WERI-Rb-1 (cell line): ENCODE data around the gene VAV3.

Experiments used
- DNase-seq: peaks from one replicate; pipeline ENCODE4 v3.0.0-alpha.2; 2020
- H3K27ac ChIP-seq: fragments of 250-450 bp; sonication (Bioruptor Pico); 2 replicates; pipeline ENCODE4 v1.5.1; 2020; ENCODE audit warnings: mild to moderate bottlenecking, moderate library complexity
- H3K27me3 ChIP-seq: fragments of 250-450 bp; sonication (Bioruptor Pico); 2 replicates; pipeline ENCODE4 v1.5.1; 2021; ENCODE audit warnings: mild to moderate bottlenecking, low read depth, moderate library complexity; ENCODE audit not compliant: insufficient read depth, severe bottlenecking
- H3K36me3 ChIP-seq: fragments of 250-450 bp; sonication (Bioruptor Pico); 2 replicates; pipeline ENCODE4 v1.5.1; 2020; ENCODE audit warnings: mild to moderate bottlenecking, moderate library complexity
- H3K4me3 ChIP-seq: 2 replicates; pipeline ENCODE4 v1.5.1; 2011; ENCODE audit warnings: low read depth, mild to moderate bottlenecking, control low read depth, low read length
- H3K9me3 ChIP-seq: fragments of 250-450 bp; sonication (Bioruptor Pico); 2 replicates; pipeline ENCODE4 v1.5.1; 2021; ENCODE audit warnings: mild to moderate bottlenecking, moderate library complexity; ENCODE audit not compliant: severe bottlenecking
- TF ChIP-seq, protein P1 (sequence below): IDR thresholded peaks from 2 replicates; pipeline ENCODE4 v1.5.1; 2011; ENCODE audit warnings: low read depth, mild to moderate bottlenecking, control low read depth, inconsistent platforms, low read length

The VAV3 gene

DNA sequence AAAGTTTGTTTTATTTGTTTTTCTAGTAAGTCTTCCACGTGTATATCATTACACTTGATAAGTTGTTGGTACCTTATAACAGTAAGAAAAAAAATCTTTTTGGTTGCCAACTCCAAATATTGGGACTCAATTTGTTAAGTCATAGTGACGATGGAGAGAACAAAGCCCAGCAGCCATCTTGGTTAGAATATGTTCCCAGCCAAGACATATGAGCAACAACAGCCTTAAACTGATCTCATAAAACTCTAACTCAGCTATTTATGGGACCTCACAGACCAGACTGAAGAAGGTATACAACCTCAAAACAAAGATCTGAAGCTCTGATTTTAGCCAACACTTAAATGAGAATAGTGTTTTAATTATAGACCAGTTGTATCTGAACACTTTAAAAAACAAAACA, 281.3 kb downstream of the VAV3 start:
- H3K27me3 ChIP-seq: no peaks in the 10 kb centered on the region
- no peak overlapping the region for H3K4me3 ChIP-seq
- no peaks in the 10 kb centered on the region for H3K36me3 ChIP-seq
- H3K9me3 ChIP-seq: no peaks in the 10 kb centered on the region
- no peak for DNase-seq
- no peak overlapping the region for H3K27ac ChIP-seq
- TF ChIP-seq, protein P1, sequence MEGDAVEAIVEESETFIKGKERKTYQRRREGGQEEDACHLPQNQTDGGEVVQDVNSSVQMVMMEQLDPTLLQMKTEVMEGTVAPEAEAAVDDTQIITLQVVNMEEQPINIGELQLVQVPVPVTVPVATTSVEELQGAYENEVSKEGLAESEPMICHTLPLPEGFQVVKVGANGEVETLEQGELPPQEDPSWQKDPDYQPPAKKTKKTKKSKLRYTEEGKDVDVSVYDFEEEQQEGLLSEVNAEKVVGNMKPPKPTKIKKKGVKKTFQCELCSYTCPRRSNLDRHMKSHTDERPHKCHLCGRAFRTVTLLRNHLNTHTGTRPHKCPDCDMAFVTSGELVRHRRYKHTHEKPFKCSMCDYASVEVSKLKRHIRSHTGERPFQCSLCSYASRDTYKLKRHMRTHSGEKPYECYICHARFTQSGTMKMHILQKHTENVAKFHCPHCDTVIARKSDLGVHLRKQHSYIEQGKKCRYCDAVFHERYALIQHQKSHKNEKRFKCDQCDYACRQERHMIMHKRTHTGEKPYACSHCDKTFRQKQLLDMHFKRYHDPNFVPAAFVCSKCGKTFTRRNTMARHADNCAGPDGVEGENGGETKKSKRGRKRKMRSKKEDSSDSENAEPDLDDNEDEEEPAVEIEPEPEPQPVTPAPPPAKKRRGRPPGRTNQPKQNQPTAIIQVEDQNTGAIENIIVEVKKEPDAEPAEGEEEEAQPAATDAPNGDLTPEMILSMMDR: no peak

DNA sequence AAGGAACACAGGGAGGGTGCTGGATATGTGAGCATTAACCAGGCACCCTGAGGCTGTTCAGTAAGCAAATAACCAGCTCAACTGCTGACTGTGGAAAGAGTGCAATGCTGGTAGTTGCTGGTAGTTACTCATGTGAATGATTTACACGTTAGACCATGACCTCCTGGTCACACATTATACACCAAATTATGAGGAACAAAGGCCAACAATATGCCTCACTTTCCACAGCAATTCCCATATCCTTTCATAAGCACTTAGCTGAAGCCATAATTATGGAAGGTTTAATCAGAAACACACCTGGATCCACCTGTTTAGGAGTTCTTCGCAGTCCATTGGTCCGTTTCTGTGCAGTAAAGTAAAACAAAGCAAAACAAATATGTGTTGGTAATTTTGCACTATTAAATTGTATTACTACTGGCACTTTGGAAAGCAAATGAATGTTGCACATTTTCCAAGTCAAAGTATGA, 281.8 kb downstream of the VAV3 start:
- no peak overlapping the region for H3K27ac ChIP-seq
- H3K36me3 ChIP-seq: no peaks in the 10 kb centered on the region
- TF ChIP-seq, protein P1: no peak
- no peaks in the 10 kb centered on the region for H3K9me3 ChIP-seq
- no peaks in the 10 kb centered on the region for H3K27me3 ChIP-seq
- DNase-seq: no peak
- no peak overlapping the region for H3K4me3 ChIP-seq

DNA sequence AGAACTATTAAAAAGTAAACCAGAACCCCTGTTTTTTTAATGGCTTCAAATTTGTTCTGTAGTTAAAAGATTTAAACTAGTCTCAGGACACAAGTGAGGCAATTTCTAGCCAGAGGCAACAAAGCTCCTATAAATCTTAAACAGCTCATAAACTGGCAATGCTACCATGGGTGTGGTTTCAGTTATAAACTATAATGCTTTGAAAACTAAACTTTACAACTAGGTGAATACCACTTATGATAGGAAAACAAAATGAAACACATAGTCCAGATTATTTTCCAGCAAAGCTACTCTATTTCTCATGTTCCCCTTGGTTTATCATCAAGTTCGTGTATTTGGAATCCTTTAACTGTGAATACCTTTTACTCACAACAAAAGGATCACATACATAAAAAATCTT, 282.5 kb downstream of the VAV3 start:
- TF ChIP-seq, protein P1: no peak
- Histone ChIP-seq H3K27ac (no peak overlapping the region), H3K27me3 (no peaks in the 10 kb centered on the region), H3K4me3 (no peak overlapping the region), H3K9me3 (no peaks in the 10 kb centered on the region), H3K36me3 (no peaks in the 10 kb centered on the region)
- no peak for DNase-seq

DNA sequence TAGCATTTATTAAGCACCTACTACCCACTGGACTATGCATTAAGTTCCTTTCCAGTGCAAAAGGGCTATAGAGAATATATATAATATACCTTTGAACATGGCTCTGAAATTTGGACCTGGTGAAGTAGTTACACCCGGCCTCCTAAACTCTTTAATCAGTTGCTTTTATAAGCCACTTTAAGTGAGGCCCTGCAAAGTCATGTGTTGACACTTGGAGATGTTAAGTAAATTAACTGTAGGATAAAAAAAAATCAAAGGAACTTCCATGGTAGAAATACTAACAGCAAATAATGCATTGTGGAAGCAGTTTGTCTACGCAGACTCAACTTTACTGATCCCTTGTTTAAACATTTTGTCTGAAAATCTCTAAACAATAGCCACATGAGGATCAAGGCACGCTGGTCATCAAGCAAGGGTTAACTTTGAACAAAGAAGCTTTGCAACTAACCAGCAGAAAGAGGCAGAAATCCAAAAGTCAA, 283.9 kb downstream of the VAV3 start:
- Histone ChIP-seq H3K27me3 (no peaks in the 10 kb centered on the region), H3K4me3 (no peak overlapping the region), H3K36me3 (no peaks in the 10 kb centered on the region), H3K27ac (no peak overlapping the region), H3K9me3 (no peaks in the 10 kb centered on the region)
- DNase-seq: no peak
- TF ChIP-seq, protein P1: no peak

DNA sequence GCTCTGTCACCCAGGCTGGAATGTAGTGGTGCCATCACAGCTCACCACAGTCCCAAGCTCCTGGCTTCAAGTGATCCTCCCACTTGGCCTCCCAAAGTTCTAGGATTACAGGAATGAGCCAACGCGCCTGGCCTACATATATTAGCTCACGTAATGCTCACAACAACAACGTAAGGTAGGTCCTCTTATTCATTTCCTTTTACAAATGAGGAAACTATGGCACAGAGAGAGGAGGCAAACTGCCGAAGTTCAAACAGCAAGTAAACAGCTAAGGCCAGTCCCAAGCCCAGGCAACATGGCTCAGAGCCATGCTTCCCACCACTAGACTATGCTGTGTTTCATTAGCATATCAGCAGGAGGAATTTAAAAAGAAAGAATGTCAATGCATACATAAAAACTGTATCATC, 284.4 kb downstream of the VAV3 start:
- no peaks in the 10 kb centered on the region for H3K9me3 ChIP-seq
- H3K27ac ChIP-seq: no peak overlapping the region
- TF ChIP-seq, protein P1: no peak
- no peak for DNase-seq
- H3K4me3 ChIP-seq: no peak overlapping the region
- no peaks in the 10 kb centered on the region for H3K36me3 ChIP-seq
- H3K27me3 ChIP-seq: no peaks in the 10 kb centered on the region

DNA sequence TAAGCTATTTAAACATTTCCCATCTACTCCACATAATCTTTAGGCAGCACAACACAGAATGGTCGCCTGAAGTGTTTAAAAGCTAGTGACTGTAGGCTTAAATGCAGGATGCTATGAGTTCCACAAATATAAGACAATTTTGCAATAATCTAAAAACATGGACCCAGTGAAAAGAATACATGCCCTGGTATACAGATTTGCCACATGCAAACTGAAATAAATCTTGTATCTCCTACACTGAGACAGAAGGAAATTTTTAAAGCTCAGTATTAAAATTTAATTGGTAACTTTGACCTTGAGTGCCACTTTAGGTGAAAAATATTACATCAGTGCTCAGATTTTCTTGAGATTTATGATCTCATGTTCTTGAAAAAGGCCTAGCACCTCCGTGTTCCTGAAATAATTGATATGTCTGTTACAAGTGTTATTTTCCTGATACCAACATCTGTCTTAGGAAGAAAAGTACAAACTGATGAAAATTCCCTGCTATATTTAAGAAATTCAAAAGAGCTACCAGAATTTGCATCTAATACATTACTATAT, 285.5 kb downstream of the VAV3 start:
- Histone ChIP-seq H3K27me3 (no peaks in the 10 kb centered on the region), H3K9me3 (peaks cover 4% of the 10 kb centered on the region), H3K27ac (no peak overlapping the region), H3K4me3 (no peak overlapping the region), H3K36me3 (no peaks in the 10 kb centered on the region)
- DNase-seq: no peak
- TF ChIP-seq, protein P1: no peak
